BJ (cell line): ENCODE data around the gene EPHB2. TPM values are rescaled to one million over a fixed set of nuclear protein-coding genes. Genes with fewer than 3 reads are reported as not detected.
"Not testable (repeated sequence)": the region's sequence is repeated elsewhere in the genome, so short reads cannot be mapped to it uniquely, and the experiment has no call there.

Experiments used
- CTCF ChIA-PET: fragments of 350-600 bp; formaldehyde crosslinking; extraction: SDS; loops from one replicate; lab custom pipeline; 2021; ENCODE audit warnings: antibody characterized with exemption, inconsistent platforms; lab: Yijun Ruan, JAX
- POLR2A ChIA-PET: fragments of 300-600 bp; sonication (Branson Sonifier 250); formaldehyde crosslinking; extraction: SDS; loops from one replicate; lab custom pipeline; 2021; ENCODE audit warnings: antibody characterized with exemption; lab: Charles Lee
- DNase-seq: peaks from one replicate; pipeline ENCODE4 v3.0.0-alpha.2; 2011; ENCODE audit warnings: low read depth
- H3K27me3 ChIP-seq: 2 replicates; pipeline ENCODE4 v1.6.0; 2011; ENCODE audit warnings: low read length; ENCODE audit not compliant: control insufficient read depth, insufficient read depth
- H3K36me3 ChIP-seq: 2 replicates; pipeline ENCODE4 v1.5.1; 2011; ENCODE audit warnings: low read length; ENCODE audit not compliant: control insufficient read depth, insufficient read depth
- H3K4me3 ChIP-seq: 2 replicates; pipeline ENCODE4 v1.5.1; 2011; ENCODE audit warnings: low read depth, mild to moderate bottlenecking, control low read depth, low read length
- CTCF ChIP-seq: IDR thresholded peaks from 2 replicates; pipeline ENCODE4 v1.5.1; 2011; ENCODE audit warnings: low read depth, mild to moderate bottlenecking, control low read depth, inconsistent platforms, low read length, moderate library complexity; ENCODE audit not compliant: insufficient read depth
- polyA plus RNA-seq: library from polyadenylated mRNA; depleted of rRNA; stranded (reverse); fragments of >200 nt; gene quantifications from 2 replicates; pipeline ENCODE4 v1.2.3, GENCODE V29; 2011

EPHB2 gene
- polyA plus RNA-seq, 1 experiment, result 8.7 TPM

GRCh38 chr1:22839806-22840205, 129.2 kb downstream of the EPHB2 start:
- Histone ChIP-seq H3K27me3 (no peaks in the 10 kb centered on the region), H3K4me3 (no peak overlapping the region), H3K36me3 (no peaks in the 10 kb centered on the region)
- ChIA-PET POLR2A (no interaction called here), CTCF (interaction anchor here (0.8 kb wide), 1 partner anchor 13 kb away, joined by 3 read pairs; no protein-coding TSS in a partner anchor)
- no peak for TF ChIP-seq CTCF
- no peak for DNase-seq

- DNase-seq, result no peak
- no peak overlapping the region for H3K4me3 ChIP-seq
- H3K36me3 ChIP-seq, result no peaks in the 10 kb centered on the region
- POLR2A ChIA-PET, result no interaction called here
- H3K27me3 ChIP-seq, result no peaks in the 10 kb centered on the region
- no peak for TF ChIP-seq CTCF
- CTCF ChIA-PET, result interaction anchor here (0.6 to 1.2 kb wide), 3 partner anchors 20 to 137 kb away, joined by 3 to 5 read pairs (median 3); no protein-coding TSS in a partner anchor
Measured at GRCh38 chr1:22841142-22841541, 130.5 kb downstream of the EPHB2 start.

- no peak for TF ChIP-seq CTCF
- no peak for DNase-seq
- H3K27me3 ChIP-seq, result no peaks in the 10 kb centered on the region
- H3K4me3 ChIP-seq, result no peak overlapping the region
- H3K36me3 ChIP-seq, result no peaks in the 10 kb centered on the region
- ChIA-PET POLR2A (no interaction called here), CTCF (interaction anchor here (1.2 kb wide), 1 partner anchor 137 kb away, joined by 5 read pairs; no protein-coding TSS in a partner anchor)
Measured at GRCh38 chr1:22841860-22842281, 131.2 kb downstream of the EPHB2 start.

GRCh38 chr1:22843441-22844183, 133.0 kb downstream of the EPHB2 start:
- H3K27me3 ChIP-seq, result not testable (repeated sequence)

GRCh38 chr1:22844621-22845020, 134.0 kb downstream of the EPHB2 start:
- no peak overlapping the region for H3K4me3 ChIP-seq
- H3K27me3 ChIP-seq, result no peaks in the 10 kb centered on the region; the same call in 1 of the 2 replicates
- ChIA-PET CTCF (interaction anchor here (1.5 to 1.7 kb wide), 2 partner anchors 17 to 140 kb away, joined by 4 to 8 read pairs; no protein-coding TSS in a partner anchor), POLR2A (no interaction called here)
- no peak for TF ChIP-seq CTCF
- DNase-seq, result no peak
- no peaks in the 10 kb centered on the region for H3K36me3 ChIP-seq

More at GRCh38 chr1:22843441-22844183, 133.0 kb downstream of the EPHB2 start:
- POLR2A ChIA-PET, H3K4me3 ChIP-seq, H3K36me3 ChIP-seq, DNase-seq: not testable (repeated sequence)
- CTCF ChIA-PET, result interaction anchor here (1.5 to 1.7 kb wide), 2 partner anchors 18 to 139 kb away, joined by 4 to 8 read pairs; no protein-coding TSS in a partner anchor
